Activated CD8-positive, alpha-beta T cell treated with anti-CD3 and anti-CD28 coated beads for 36 hours (primary cell): Measurements from ENCODE around the gene KRT6B. TPM values are rescaled to one million over a fixed set of nuclear protein-coding genes. Genes with fewer than 3 reads are reported as not detected.
A peak's percentile ranks its signal among the peaks of the same experiment; 100 is the strongest.
"Not testable (repeated sequence)": the region's sequence is repeated elsewhere in the genome, so short reads cannot be mapped to it uniquely, and the experiment has no call there.

Source experiments
- ATAC-seq: fragments of 200-7000 bp; cut with Tn5 transposase; one replicate; pipeline ENCODE4 v1.10.0; 2021; ENCODE audit warnings: mild to moderate bottlenecking, moderate library complexity
- CTCF ChIA-PET: fragments of 350-600 bp; sonication (Branson Sonifier 250); formaldehyde crosslinking; loops from one replicate; lab custom pipeline; 2021; ENCODE audit warnings: antibody characterized with exemption; lab: Charles Lee
- POLR2A ChIA-PET: fragments of 350-600 bp; sonication (Branson Sonifier 250); formaldehyde crosslinking; loops from one replicate; lab custom pipeline; 2021; ENCODE audit warnings: antibody characterized with exemption; lab: Charles Lee
- DNase-seq: peaks from one replicate; pipeline ENCODE4 v3.0.0-alpha.2; 2020
- H3K27ac Mint-ChIP-seq: one replicate; pipeline ENCODE4 v1.8.0; 2021; ENCODE audit warnings: mild to moderate bottlenecking, mixed read lengths
- H3K27me3 Mint-ChIP-seq: one replicate; pipeline ENCODE4 v1.8.0; 2021; ENCODE audit warnings: mixed read lengths
- H3K36me3 Mint-ChIP-seq: one replicate; pipeline ENCODE4 v1.8.0; 2021; ENCODE audit warnings: low read depth, mixed read lengths
- H3K4me1 Mint-ChIP-seq: one replicate; pipeline ENCODE4 v1.8.0; 2021; ENCODE audit warnings: low read depth, mixed read lengths
- H3K4me3 Mint-ChIP-seq: one replicate; pipeline ENCODE4 v1.8.0; 2021; ENCODE audit warnings: mild to moderate bottlenecking, moderate library complexity, mixed read lengths
- H3K9me3 Mint-ChIP-seq: one replicate; pipeline ENCODE4 v1.8.0; 2021; ENCODE audit warnings: mixed read lengths
- CTCF ChIP-seq: fragments of 200-600 bp; IDR thresholded peaks from one replicate; pipeline ENCODE4 v1.8.0; 2022; ENCODE audit warnings: antibody characterized with exemption, mild to moderate bottlenecking
- intact Hi-C: fragments of 100-400 bp; cut with micrococcal nuclease; formaldehyde crosslinking; loops from one replicate; pipeline ENCODE4 v1.10.0; 2022
- total RNA-seq, 2 experiments: library from RNA; stranded (reverse); gene quantifications; one replicate each; pipeline ENCODE4 v1.2.3, GENCODE V29; 2021

Gene KRT6B
- not detected for total RNA-seq

GRCh38 chr12:52452101-52452500 is at the start of gene KRT6B:
Gene KRT6B, minus strand, starts transcription at chr12:52452146. Its CDS starts 68 bp downstream, at chr12:52452078.
- intact Hi-C loops = no loop called here
- no peaks in the 10 kb centered on the region for H3K36me3 Mint-ChIP-seq
- no peak for DNase-seq

GRCh38 chr12:52501490-52501889 is 49.5 kb upstream of the KRT6B start:
- H3K9me3 Mint-ChIP-seq = no peaks in the 10 kb centered on the region
- ATAC-seq = no peak
- ChIA-PET CTCF (no interaction called here), POLR2A (no interaction called here)
- H3K4me3 Mint-ChIP-seq = no peak overlapping the region
- H3K4me1 Mint-ChIP-seq = no peaks in the 10 kb centered on the region
- no peaks in the 10 kb centered on the region for H3K36me3 Mint-ChIP-seq
- TF ChIP-seq CTCF = no peak
- H3K27me3 Mint-ChIP-seq = peaks cover 20% of the 10 kb centered on the region
- intact Hi-C loops = no loop called here
- DNase-seq = no peak
- H3K27ac Mint-ChIP-seq = no peak overlapping the region

More at GRCh38 chr12:52452101-52452500, at the start of gene KRT6B:
- ChIA-PET POLR2A (no interaction called here), CTCF (interaction anchor here (0.9 kb wide), 1 partner anchor 173 kb away, joined by 3 read pairs; no protein-coding TSS in a partner anchor)
- Mint-ChIP-seq H3K9me3 (no peaks in the 10 kb centered on the region), H3K27ac (no peak within 1 kb of the TSS), H3K4me1 (peaks cover 5% of the 10 kb centered on the region), H3K27me3 (peaks cover 2% of the 10 kb centered on the region), H3K4me3 (no peak within 1 kb of the TSS)
- no peak for TF ChIP-seq CTCF
- ATAC-seq = no peak

DNA sequence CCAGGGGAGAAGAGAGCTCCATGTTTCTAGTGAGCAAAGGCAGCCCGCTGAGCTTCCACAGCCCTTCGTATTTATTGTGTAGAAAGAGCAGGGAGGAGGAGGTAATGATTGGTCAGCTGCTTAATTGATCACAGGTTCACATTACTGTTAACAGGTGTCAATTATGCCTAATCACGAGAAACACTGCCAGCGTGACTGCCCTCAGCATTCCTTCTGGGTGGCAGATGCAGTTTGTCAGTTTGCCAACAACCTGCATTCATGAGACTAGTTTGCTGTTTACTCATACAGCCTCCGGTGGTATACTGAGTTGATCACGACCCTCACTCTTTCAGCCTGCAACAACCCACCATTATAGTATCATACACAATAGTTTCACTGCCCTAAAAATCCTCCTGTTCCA is 48.6 kb upstream of the KRT6B start:
- DNase-seq = not testable (repeated sequence)

GRCh38 chr12:52499806-52500560 is 48.0 kb upstream of the KRT6B start:
- intact Hi-C loops = no loop called here
- ChIA-PET CTCF (no interaction called here), POLR2A (no interaction called here)
- ATAC-seq = no peak
- TF ChIP-seq CTCF = no peak
- no peaks in the 10 kb centered on the region for H3K4me1 Mint-ChIP-seq
- peak; percentile 8 for DNase-seq
- H3K27ac Mint-ChIP-seq = no peak overlapping the region
- H3K9me3 Mint-ChIP-seq = no peaks in the 10 kb centered on the region
- H3K36me3 Mint-ChIP-seq = no peaks in the 10 kb centered on the region
- peaks cover 16% of the 10 kb centered on the region for H3K27me3 Mint-ChIP-seq
- H3K4me3 Mint-ChIP-seq = no peak overlapping the region

More for the DNA sequence above, 48.6 kb upstream of the KRT6B start:
- H3K4me1 Mint-ChIP-seq, CTCF ChIA-PET, POLR2A ChIA-PET, H3K27ac Mint-ChIP-seq, H3K36me3 Mint-ChIP-seq, intact Hi-C loops, H3K9me3 Mint-ChIP-seq, H3K4me3 Mint-ChIP-seq, ATAC-seq: not testable (repeated sequence)
- H3K27me3 Mint-ChIP-seq = peaks cover 16% of the 10 kb centered on the region

- no peak for DNase-seq
- H3K36me3 Mint-ChIP-seq = no peaks in the 10 kb centered on the region
- no peak overlapping the region for H3K27ac Mint-ChIP-seq
- intact Hi-C loops = no loop called here
- H3K9me3 Mint-ChIP-seq = no peaks in the 10 kb centered on the region
- H3K4me3 Mint-ChIP-seq = no peak overlapping the region
- peaks cover 17% of the 10 kb centered on the region for H3K27me3 Mint-ChIP-seq
- no peak for ATAC-seq
- TF ChIP-seq CTCF = no peak
- ChIA-PET CTCF (interaction anchor here (1.0 kb wide), 1 partner anchor 473 kb away, joined by 3 read pairs; no protein-coding TSS in a partner anchor), POLR2A (interaction anchor here (0.7 kb wide), 1 partner anchor 14 kb away, joined by 3 read pairs; no protein-coding TSS in a partner anchor)
- H3K4me1 Mint-ChIP-seq = no peaks in the 10 kb centered on the region
Measured at GRCh38 chr12:52498946-52499345, 47.0 kb upstream of the KRT6B start.
